Measurements from ENCODE around the gene LPP. TPM values are rescaled to one million over a fixed set of nuclear protein-coding genes. Genes with fewer than 3 reads are reported as not detected.

The LPP gene
- total RNA-seq, 1 experiment from 2014 or later = 31.2 TPM

DNA sequence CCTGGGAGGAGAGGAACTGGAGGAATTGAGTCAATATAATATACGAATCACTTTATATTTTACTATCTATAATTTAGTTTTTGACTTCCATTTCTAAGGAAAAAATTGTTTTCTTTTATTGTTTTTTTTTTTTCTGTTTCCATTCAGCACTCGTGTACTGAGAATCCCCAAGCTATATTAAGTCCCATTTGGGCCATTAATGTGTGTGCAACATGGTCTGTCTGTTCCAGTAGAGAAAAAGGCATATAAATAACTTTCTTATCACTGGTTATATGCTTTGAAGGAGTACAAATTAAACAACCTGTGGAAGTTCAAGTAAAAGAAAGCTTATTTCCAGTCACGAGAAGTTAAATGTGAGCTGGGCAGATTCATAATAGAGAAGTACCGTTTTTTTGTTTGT, 518.9 kb downstream of the LPP start:
- no peak for DNase-seq (ENCODE audit: low spot score)

DNA sequence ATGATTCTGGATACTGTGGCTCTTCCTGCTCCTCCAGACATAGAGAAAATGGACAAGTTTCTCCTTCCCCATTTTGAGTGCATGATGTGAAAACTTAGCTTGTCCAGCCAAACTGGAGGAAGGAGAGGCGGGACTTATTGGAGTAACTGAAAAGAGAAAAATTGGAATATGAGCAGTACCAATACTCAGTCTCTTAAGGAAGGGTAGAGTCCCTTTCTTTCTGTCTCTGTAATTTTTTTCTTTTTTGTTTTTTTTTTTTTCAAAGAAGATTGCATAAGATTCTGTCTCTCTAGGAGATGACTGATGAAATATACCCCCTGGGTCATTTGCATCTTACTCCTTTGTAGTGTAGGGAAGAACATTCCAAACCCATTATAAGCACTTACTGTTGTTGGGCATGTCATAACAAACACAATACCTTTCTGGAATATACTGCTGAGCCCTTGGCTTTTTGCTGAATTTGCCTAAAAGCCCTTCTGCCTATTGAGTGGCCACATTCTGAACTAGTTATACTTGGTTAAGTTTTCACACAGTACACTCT, 519.8 kb downstream of the LPP start:
- no peak for DNase-seq (ENCODE audit: low spot score)

DNA sequence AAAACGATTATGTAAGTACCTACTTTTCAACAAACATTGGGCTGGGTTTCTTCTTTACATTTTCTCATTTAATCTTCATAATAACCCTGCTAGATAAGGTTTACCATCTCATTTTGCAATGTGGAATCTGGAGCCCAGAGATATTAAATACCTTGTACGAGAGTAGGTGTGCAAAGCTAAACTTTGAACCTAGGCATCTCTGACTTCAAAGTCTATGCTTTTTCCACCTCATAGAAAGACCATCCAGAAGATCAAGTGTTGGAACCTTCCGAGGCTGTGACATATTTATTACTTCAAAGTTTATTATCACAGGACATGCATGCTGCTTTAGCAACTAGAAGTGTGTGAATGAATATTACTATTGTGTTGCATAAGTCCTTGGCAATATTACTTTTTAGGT, 520.6 kb downstream of the LPP start:
- no peak for DNase-seq (ENCODE audit: low spot score)

GRCh38 chr3:188677344-188677743, 523.4 kb downstream of the LPP start:
- no peak for DNase-seq (ENCODE audit: low spot score)

DNA sequence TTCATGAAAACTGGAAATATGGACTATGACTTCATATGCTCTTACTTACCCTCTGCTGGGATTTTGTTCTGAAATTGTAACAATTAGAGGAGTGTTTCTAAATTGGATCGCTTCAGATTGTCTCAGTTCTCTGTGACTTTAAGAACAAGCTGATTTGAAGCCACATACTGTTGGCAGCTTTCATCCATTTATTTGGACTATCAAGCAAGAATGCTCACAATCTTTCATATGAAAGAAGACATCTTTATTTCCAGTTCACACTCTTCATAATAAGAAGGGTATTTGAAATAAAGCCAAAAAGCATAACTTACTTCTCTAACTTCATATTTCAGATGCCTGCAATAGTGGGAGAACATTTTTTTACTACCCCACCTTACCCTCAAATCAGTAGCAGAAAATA, 526.2 kb downstream of the LPP start:
- no peak for DNase-seq (ENCODE audit: low spot score)

- DNase-seq (ENCODE audit: low spot score) = no peak
Measured at GRCh38 chr3:188680605-188681004, 526.6 kb downstream of the LPP start.

DNA sequence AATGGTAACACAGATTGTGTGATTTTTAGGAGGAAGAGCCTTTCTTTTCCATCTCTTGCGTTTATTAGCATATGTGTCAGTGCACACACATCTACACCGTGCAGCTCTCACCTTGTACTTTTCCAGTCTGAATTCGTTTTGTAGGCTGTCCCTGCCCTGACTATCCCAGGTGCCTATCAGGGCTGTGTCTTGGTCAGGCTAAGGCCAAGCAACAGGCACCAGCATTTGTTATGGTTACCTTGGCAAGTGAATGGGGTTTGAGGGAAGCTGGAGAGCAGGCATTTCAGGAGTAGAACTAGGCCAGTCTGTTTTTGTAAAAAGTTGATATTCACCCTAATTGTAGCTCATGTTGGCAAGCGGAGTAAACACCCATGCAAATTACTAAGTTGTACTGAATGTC, 528.4 kb downstream of the LPP start:
- DNase-seq (ENCODE audit: low spot score) = no peak

DNA sequence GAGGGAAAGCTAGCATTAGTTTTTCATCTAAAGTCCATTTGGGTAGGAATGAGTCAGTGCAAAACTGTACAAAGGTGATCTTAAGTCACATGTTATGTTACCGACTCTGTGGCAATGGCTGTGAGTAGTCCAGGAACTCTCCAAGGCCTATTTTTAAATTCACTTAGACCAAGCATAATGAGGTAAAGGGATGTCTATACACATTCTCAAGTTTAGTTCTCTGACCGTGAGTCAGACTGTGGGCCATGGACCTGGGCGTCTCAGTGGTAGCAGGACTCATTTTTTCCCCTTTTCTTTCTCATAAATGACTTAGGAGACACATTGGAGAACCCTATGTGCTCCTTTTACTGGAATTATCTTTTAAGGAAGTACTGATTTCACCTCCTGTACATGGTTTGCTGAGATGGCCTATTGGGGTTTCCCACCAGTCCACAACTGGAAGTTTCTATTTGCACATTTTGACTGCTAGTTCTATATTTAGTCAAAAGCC, 529.1 kb downstream of the LPP start:
- peak; percentile 84 for DNase-seq (ENCODE audit: low spot score)

GRCh38 chr3:188684276-188684675, 530.3 kb downstream of the LPP start:
- DNase-seq (ENCODE audit: low spot score) = no peak

DNA sequence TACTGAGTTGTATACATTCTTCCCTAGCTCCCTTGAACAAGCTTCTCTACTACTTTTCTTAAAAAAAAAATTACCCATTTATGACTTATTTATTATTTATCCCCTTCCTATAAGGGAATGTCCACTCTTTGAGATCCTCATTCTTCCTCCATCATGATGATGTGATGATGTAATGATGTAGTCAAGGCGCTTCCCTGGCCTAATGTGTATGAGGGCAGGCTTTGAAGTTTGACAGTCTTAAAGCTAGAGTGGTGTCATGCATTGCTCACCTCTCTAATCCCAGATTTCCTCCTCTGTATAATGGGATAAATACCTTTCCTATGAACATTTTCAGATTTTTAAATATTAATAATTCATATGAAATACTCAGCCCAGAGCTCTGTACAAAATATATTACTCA, 531.8 kb downstream of the LPP start:
- no peak for DNase-seq (ENCODE audit: low spot score)

DNA sequence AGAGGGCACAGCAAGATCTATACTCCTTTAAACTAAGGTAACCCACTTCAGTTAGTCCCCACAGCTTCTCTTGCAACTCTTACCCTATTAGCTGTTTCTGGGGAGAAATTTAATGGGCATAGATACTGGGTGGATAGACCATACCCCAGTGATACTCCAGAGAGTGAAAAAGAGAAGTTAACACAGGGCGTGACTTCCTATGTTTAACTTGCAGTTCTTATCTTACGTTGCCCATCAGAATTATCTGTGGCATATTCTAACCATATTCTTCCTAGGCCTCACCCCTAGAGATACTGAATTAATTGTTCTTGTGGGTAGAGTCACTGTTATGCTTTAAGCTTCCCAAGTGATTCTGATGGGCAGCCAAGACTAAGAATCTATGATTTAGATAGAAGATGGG, 532.4 kb downstream of the LPP start:
- DNase-seq (ENCODE audit: low spot score) = no peak

DNA sequence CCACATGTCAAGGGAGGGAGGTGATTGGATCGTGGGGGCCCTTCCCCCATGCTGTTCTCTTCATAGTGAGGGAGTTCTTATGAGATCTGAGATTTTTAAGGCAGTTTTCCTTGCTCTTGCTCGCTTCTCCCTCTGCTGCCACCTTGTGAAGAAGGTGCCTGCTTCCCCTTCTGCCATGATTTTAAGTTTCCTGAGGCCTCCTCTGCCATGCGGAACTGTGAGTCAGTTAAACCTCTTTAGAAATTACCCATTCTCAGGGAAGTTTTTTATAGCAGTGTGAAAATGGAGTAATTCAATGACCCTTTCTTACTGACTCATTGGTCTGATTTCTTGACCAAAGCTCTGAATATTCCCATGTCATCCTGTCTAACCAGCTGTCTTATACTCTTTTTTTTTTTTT, 533.4 kb downstream of the LPP start:
- peak; percentile 54 for DNase-seq (ENCODE audit: low spot score)

GRCh38 chr3:188689101-188689574, 535.2 kb downstream of the LPP start:
- DNase-seq (ENCODE audit: low spot score) = no peak

GRCh38 chr3:188690064-188690463, 536.1 kb downstream of the LPP start:
- DNase-seq (ENCODE audit: low spot score) = no peak

DNA sequence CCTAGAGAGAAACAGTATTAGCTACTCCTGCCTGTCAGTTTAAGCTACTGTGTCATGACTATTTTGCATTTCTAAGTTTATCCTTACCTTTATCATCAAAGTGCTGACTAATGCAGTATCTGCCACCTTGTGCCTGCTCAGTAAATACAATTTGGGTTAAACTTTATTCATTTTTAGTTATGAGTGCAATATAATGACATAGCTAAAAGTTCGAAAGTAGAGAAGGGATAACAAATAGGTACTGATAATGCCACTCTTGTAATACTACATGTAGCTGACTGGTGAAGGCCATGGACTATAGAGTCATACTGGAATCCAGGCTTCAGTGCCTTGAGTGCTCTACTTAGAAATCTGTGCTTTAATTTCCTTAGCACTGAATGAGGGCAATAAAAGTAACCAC, 537.0 kb downstream of the LPP start:
- no peak for DNase-seq (ENCODE audit: low spot score)

GRCh38 chr3:188691665-188692064, 537.7 kb downstream of the LPP start:
- no peak for DNase-seq (ENCODE audit: low spot score)

DNA sequence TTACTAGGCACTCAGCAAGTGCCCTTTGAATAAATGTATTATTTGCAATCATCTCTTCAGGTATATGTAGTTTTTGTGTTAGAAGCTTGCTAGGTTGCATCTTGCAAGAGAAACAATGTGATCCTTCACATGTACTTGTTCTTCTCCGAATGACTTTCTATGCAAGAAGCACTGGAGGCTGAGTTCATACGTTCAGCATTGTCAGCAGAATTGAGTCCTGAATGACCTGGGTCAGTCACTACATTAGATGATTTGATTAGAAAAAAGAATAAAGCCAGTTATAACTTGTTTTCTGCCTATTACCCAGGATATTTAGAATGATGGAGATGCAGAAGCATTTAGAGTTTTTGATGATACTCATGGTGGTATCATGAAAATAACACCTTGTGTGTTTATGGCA, 538.7 kb downstream of the LPP start:
- DNase-seq (ENCODE audit: low spot score) = no peak

DNA sequence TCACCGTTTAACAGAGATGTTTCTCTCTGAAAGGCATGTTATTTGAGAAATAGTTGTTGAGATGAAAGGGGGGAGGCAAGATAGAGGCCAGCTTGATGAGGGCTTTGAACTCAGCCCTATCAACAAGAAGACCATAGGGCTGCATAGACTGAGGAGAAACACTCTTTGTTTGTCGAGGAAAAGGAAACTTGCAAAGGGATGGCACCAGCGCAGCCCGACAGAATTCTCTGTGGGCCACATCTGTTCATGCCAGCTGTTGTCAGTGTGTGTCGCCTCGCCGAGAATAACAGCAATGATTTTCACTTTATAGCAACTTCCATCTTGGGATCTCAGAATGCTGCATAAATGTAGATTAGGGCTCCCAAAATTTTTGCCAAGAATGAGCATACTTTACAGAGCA, 539.5 kb downstream of the LPP start:
- DNase-seq (ENCODE audit: low spot score) = no peak

DNA sequence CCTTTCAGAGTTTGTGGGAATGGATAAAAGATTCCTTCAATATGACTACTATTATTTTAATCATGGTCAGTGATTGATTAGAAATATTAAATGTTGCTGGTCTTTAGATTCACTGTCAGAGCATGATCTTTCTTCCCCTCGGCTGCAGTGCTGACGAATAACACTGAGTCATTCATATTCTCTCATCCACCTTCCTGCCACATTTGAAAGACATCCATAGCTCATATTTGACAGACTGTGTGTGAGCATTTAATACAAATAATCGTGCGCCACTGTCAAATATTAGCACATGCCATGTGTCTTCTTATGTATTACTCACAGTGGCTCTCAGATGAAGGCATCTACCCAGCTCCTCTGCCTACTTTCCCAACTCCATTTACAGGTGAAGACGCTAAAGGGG, 541.3 kb downstream of the LPP start:
- DNase-seq (ENCODE audit: low spot score) = no peak

GRCh38 chr3:188697127-188697526, 543.2 kb downstream of the LPP start:
- DNase-seq (ENCODE audit: low spot score) = no peak

DNA sequence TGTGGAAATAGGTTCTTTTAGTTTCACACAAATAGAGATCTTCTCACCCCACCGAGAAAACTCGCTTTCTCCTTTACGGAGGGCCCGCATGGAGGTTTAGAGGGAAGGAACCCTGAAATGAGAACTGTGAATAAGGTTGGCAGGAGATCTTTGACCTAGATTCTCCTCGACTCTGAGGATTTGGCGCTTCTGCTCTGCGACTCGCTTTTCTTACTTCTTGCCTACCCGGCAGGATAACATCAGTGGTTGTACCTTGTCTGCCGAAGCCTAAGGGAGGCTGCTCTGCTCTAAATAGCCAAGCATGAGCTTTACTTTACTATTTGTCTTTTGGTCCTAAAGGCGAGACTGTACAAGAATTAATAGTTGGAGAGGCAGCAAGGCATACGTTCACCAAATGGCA, 544.5 kb downstream of the LPP start:
- no peak for DNase-seq (ENCODE audit: low spot score)

DNA sequence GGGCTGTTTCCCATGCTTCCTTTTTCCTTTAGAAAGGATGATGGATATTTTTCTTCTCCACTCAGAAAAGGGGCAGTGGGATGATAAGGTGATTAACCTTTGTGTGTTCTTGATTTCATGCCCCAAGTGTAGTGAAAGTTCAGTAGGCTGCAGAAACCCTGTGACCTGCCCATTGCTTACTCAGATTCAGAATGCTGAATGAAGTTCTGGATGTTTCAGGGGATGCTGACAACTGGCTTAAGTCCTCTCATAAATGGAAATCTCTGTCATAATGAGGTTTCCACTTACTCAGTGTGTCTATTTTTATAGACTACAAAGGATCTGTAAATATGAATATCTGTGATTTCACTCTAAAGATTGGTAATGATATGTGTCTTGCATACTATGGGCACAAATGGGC, 546.5 kb downstream of the LPP start:
- no peak for DNase-seq (ENCODE audit: low spot score)

GRCh38 chr3:188700918-188701317, 547.0 kb downstream of the LPP start:
- DNase-seq (ENCODE audit: low spot score) = no peak

GRCh38 chr3:188701485-188701969, 547.6 kb downstream of the LPP start:
- DNase-seq (ENCODE audit: low spot score) = no peak

Data from A172 (cell line).